PFSK-1 (cell line): ENCODE results near the gene STK32B.

Source experiments
- FOXP2 ChIP-seq: optimal IDR thresholded peaks from 2 replicates; pipeline ENCODE3; 2011; ENCODE audit warnings: borderline replicate concordance, control low read depth, inconsistent platforms; ENCODE audit not compliant: insufficient read depth; ENCODE audit errors: extremely low read length, extremely low read depth
- POLR2AphosphoS5 ChIP-seq: IDR thresholded peaks from 2 replicates; pipeline ENCODE4 v1.6.1; 2012; ENCODE audit warnings: low read depth, mild to moderate bottlenecking, control low read depth, low read length, moderate library complexity
- SIN3A ChIP-seq: IDR thresholded peaks from 2 replicates; pipeline ENCODE4 v1.6.1; 2012; ENCODE audit warnings: mild to moderate bottlenecking, low read length, moderate library complexity, borderline replicate concordance; ENCODE audit not compliant: insufficient read depth
- TAF1 ChIP-seq: IDR thresholded peaks from 2 replicates; pipeline ENCODE4 v1.6.1; 2012; ENCODE audit warnings: low read length, control low read depth, borderline replicate concordance; ENCODE audit not compliant: insufficient read depth
- TF ChIP-seq, protein P1 (sequence below), 2 experiments: IDR thresholded peaks; 2 replicates each; pipeline versions ENCODE4 v1.6.1 to v1.8.0; 2011 to 2012; ENCODE audit warnings: low read depth in 2 of 2, low read length in 2 of 2, control low read depth in 1 of 2, inconsistent platforms in 1 of 2, mild to moderate bottlenecking in 1 of 2, moderate library complexity in 1 of 2; ENCODE audit not compliant: insufficient read depth in 1 of 2

Gene STK32B

DNA sequence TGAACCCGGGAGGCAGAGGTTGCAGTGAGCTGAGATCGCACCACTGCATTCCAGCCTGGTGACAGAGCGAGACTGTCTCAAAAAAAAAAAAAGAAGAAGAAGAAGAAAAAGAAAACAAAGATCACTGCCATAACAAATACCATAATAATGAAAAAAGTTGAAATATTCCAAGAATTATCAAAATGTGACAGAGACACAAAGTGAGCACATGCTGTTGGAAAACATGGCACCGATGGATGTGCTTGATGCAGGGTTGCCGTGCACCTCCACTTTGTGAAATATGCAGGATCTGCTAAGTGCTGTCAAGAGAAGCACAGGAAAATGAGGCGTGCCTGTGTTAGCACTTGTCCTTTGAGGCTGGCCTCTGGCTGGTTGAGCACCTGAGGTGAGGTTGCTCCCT, 133.3 kb downstream of the STK32B start:
- TF ChIP-seq, protein P1, sequence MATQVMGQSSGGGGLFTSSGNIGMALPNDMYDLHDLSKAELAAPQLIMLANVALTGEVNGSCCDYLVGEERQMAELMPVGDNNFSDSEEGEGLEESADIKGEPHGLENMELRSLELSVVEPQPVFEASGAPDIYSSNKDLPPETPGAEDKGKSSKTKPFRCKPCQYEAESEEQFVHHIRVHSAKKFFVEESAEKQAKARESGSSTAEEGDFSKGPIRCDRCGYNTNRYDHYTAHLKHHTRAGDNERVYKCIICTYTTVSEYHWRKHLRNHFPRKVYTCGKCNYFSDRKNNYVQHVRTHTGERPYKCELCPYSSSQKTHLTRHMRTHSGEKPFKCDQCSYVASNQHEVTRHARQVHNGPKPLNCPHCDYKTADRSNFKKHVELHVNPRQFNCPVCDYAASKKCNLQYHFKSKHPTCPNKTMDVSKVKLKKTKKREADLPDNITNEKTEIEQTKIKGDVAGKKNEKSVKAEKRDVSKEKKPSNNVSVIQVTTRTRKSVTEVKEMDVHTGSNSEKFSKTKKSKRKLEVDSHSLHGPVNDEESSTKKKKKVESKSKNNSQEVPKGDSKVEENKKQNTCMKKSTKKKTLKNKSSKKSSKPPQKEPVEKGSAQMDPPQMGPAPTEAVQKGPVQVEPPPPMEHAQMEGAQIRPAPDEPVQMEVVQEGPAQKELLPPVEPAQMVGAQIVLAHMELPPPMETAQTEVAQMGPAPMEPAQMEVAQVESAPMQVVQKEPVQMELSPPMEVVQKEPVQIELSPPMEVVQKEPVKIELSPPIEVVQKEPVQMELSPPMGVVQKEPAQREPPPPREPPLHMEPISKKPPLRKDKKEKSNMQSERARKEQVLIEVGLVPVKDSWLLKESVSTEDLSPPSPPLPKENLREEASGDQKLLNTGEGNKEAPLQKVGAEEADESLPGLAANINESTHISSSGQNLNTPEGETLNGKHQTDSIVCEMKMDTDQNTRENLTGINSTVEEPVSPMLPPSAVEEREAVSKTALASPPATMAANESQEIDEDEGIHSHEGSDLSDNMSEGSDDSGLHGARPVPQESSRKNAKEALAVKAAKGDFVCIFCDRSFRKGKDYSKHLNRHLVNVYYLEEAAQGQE (IDR thresholded peaks at IDR 0.05; ENCODE audit: insufficient read depth in 1 of 2, low read depth in 2 of 2, low read length in 2 of 2), result no peak
- no peak for TF ChIP-seq POLR2AphosphoS5
- TF ChIP-seq FOXP2, result no peak
- no peak for TF ChIP-seq TAF1

DNA sequence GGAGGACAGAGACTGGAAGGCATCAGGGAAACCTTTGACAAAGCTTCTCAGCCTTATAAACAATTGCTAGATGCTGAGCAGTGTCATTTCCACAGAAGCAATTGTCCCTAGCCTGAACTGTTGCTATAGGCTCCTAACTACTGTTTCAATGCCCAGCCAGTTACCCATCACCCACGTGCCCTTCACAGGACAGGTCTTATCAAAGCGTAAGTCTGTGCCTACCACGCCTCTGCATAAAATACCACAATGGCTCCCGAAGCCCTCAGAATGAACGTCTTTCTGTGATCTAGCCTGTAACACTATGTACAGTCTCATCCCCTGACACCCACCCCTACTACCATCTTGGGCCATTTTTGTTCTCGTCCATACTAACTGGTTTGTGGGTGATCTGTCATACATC, 134.3 kb downstream of the STK32B start:
- TF ChIP-seq POLR2AphosphoS5 (no peak), TAF1 (no peak), SIN3A (no peak)
- TF ChIP-seq, protein P1 (IDR thresholded peaks at IDR 0.05; ENCODE audit: insufficient read depth in 1 of 2, low read depth in 2 of 2, low read length in 2 of 2), result no peak

DNA sequence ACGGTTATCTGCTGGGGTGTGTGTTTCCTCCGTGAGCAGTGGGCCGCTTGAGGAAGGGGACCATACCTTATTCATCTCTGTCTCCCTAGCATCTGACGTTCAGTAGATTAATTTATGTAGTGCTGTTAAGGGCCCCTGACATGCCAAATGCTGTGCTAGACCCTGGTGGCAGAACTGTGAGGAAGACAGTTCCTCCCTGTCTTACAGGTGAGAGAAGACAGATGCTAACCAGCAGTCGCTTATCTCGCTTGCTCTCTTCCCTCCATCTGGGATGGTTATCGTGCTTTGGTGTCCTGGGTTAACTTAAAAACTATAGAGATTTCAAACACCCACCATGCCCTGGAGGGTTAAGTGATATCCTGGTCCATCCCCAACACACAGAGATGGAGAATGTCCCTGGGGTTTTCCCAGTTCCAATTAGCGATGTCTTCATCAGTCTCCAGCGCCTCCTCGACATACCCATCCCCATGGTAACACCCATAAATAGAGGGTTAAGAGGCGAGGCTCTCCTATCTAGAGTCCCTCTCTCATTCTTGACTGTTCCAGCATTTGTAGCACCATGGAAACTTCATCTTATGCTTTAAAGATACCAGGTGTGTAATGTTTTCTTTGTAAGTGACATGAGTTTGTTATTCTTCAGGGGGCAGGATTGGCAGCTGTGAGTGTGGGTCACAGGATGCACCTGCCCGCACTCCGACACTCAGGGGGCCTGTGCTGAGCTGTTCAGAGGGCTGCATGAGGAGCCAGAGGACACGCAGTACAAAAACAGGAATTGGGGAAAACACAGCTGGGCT, 135.2 kb downstream of the STK32B start:
- TF ChIP-seq, protein P1 (IDR thresholded peaks at IDR 0.05; ENCODE audit: insufficient read depth in 1 of 2, low read depth in 2 of 2, low read length in 2 of 2), result no peak
- TF ChIP-seq FOXP2 (no peak), SIN3A (no peak), TAF1 (no peak), POLR2AphosphoS5 (no peak)

DNA sequence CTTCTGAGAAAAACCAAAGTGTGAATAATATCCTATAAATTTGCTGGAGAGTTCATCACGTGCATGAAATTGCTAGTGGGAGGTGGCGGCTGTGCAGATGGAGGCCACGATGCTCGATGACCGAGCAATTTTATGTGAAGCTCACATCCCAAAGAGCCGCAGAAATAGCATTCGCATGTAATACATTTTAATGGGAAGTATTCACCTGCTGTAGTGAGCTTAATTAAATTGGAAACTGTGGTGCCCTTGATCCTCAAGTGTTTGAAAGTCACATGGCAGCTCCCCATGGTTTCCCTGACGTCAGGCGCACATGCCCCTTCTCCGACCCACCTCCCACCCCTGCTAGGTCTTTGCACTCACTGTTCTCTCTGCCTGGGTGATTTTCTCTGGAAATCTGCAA, 136.8 kb downstream of the STK32B start:
- TF ChIP-seq POLR2AphosphoS5 (no peak), FOXP2 (no peak), SIN3A (no peak), TAF1 (no peak)
- TF ChIP-seq, protein P1 (IDR thresholded peaks at IDR 0.05; ENCODE audit: insufficient read depth in 1 of 2, low read depth in 2 of 2, low read length in 2 of 2), result no peak

DNA sequence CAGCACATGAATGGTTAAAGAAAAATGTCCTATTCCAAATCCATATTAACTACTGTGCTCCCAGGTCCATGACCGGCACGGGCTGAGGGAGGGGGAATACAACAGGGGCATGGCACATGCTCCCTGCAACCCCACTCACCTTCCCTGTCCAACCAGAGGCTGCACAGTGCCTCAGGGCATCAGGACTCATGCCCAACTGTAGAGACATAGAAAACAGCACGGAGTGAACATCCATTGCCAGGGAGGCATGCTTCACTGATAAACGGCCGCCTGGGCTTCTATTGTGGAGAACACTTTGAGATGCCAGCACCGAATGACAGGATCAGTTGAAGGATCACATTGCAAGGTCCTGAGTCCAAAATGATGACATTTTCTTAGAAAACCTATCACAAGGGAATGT, 140.6 kb downstream of the STK32B start:
- TF ChIP-seq, protein P1 (IDR thresholded peaks at IDR 0.05; ENCODE audit: insufficient read depth in 1 of 2, low read depth in 2 of 2, low read length in 2 of 2), result no peak
- TF ChIP-seq FOXP2 (no peak), TAF1 (no peak), SIN3A (no peak), POLR2AphosphoS5 (no peak)
